Measurements from ENCODE around the gene ARHGEF9.

ARHGEF9 gene

GRCh38 chrX:63740382-63740781 is 44.6 kb downstream of the ARHGEF9 start:
- ATAC-seq (replicated peaks; ENCODE audit: extremely low read depth, poor library complexity, severe bottlenecking), result no peak
- no peak overlapping the region for H3K4me3 Mint-ChIP-seq
- no peaks in the 10 kb centered on the region for H3K27me3 Mint-ChIP-seq
- H3K9me3 Mint-ChIP-seq, result no peaks in the 10 kb centered on the region
- H3K36me3 Mint-ChIP-seq (ENCODE audit: insufficient read depth), result no peaks in the 10 kb centered on the region
- DNase-seq (ENCODE audit: low spot score in 2 of 2), result no peak
- peaks cover 45% of the 10 kb centered on the region for H3K4me1 Mint-ChIP-seq
- no peak overlapping the region for H3K27ac Mint-ChIP-seq (ENCODE audit: low read depth)

- H3K36me3 Mint-ChIP-seq (ENCODE audit: insufficient read depth), result no peaks in the 10 kb centered on the region
- H3K4me1 Mint-ChIP-seq, result peaks cover 42% of the 10 kb centered on the region
- DNase-seq (ENCODE audit: low spot score in 2 of 2) (no peak), ATAC-seq (replicated peaks; ENCODE audit: extremely low read depth, poor library complexity, severe bottlenecking) (no peak)
- no peak overlapping the region for H3K27ac Mint-ChIP-seq (ENCODE audit: low read depth)
- H3K4me3 Mint-ChIP-seq, result no peak overlapping the region
- H3K9me3 Mint-ChIP-seq, result no peaks in the 10 kb centered on the region
- no peaks in the 10 kb centered on the region for H3K27me3 Mint-ChIP-seq
These were observed 45.1 kb downstream of the ARHGEF9 start for GRCh38 chrX:63739885-63740284.

DNA sequence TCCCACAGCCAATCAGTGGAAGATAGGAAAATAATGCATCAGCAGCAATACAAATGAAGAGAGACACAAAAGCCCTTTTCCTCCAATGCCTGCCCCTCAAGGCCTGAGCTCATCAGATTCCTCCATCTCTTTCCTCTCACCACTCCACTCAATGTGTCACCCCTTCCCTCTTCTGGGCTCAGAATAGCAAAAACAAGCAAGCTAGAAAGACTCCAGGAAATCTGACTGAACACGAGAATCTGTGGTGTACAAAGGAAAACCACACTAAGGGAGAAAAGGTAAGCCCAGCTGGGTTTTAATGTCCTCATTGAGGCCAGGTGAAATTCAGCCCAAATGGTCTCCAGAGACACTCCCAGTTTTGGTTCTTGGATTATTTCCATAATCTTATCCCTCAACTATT is 46.3 kb downstream of the ARHGEF9 start:
- Mint-ChIP-seq H3K4me3 (no peak overlapping the region), H3K27me3 (no peaks in the 10 kb centered on the region)
- no peak for ATAC-seq (replicated peaks; ENCODE audit: extremely low read depth, poor library complexity, severe bottlenecking)

GRCh38 chrX:63737131-63737921 is 47.7 kb downstream of the ARHGEF9 start:
- no peak overlapping the region for H3K27ac Mint-ChIP-seq (ENCODE audit: low read depth)
- no peaks in the 10 kb centered on the region for H3K27me3 Mint-ChIP-seq

More for the DNA sequence above, 46.3 kb downstream of the ARHGEF9 start:
- Mint-ChIP-seq H3K36me3 (ENCODE audit: insufficient read depth) (no peaks in the 10 kb centered on the region), H3K4me1 (peaks cover 30% of the 10 kb centered on the region), H3K9me3 (no peaks in the 10 kb centered on the region), H3K27ac (ENCODE audit: low read depth) (no peak overlapping the region)
- DNase-seq (ENCODE audit: low spot score in 2 of 2), result no peak

DNA sequence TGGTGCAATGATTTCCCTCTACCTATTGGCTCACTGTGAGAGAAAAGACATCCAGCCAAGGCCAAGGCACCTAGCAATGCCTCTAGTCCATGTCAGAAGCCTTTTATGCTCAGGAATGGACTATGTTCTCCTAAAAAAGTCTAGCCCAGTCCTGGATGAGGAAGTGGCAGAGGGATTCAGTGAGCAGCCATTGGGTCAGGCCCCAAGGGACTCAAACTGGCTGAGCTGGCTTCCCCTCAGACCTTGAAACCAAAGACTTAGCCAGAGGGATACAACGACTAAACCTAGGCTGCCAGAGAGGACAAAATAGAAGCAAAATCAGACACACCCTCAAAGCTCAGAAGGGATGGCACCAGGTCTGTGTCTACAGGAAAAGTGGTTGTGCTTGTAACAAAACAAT is 49.1 kb downstream of the ARHGEF9 start:
- no peaks in the 10 kb centered on the region for H3K9me3 Mint-ChIP-seq
- ATAC-seq (replicated peaks; ENCODE audit: extremely low read depth, poor library complexity, severe bottlenecking), result no peak

More at GRCh38 chrX:63737131-63737921, 47.7 kb downstream of the ARHGEF9 start:
- DNase-seq (ENCODE audit: low spot score in 2 of 2) (no peak), ATAC-seq (replicated peaks; ENCODE audit: extremely low read depth, poor library complexity, severe bottlenecking) (no peak)
- no peaks in the 10 kb centered on the region for H3K36me3 Mint-ChIP-seq (ENCODE audit: insufficient read depth)
- H3K4me1 Mint-ChIP-seq, result peaks cover 27% of the 10 kb centered on the region
- H3K4me3 Mint-ChIP-seq, result no peak overlapping the region
- H3K9me3 Mint-ChIP-seq, result no peaks in the 10 kb centered on the region

GRCh38 chrX:63720293-63720692 is 64.7 kb downstream of the ARHGEF9 start:
- ATAC-seq (replicated peaks; ENCODE audit: extremely low read depth, poor library complexity, severe bottlenecking) (no peak), DNase-seq (ENCODE audit: low spot score in 2 of 2) (no peak)
- Mint-ChIP-seq H3K9me3 (no peaks in the 10 kb centered on the region), H3K36me3 (ENCODE audit: insufficient read depth) (peaks cover 13% of the 10 kb centered on the region), H3K4me3 (no peak overlapping the region), H3K27ac (ENCODE audit: low read depth) (no peak overlapping the region), H3K4me1 (peaks cover 7% of the 10 kb centered on the region), H3K27me3 (no peaks in the 10 kb centered on the region)

More for the DNA sequence above, 49.1 kb downstream of the ARHGEF9 start:
- Mint-ChIP-seq H3K27me3 (no peaks in the 10 kb centered on the region), H3K36me3 (ENCODE audit: insufficient read depth) (no peaks in the 10 kb centered on the region), H3K4me3 (no peak overlapping the region), H3K27ac (ENCODE audit: low read depth) (no peak overlapping the region), H3K4me1 (peaks cover 15% of the 10 kb centered on the region)
- no peak for DNase-seq (ENCODE audit: low spot score in 2 of 2)

GRCh38 chrX:63719633-63720032 is 65.4 kb downstream of the ARHGEF9 start:
- Mint-ChIP-seq H3K27ac (ENCODE audit: low read depth) (no peak overlapping the region), H3K4me3 (no peak overlapping the region), H3K9me3 (no peaks in the 10 kb centered on the region), H3K4me1 (peaks cover 7% of the 10 kb centered on the region), H3K36me3 (ENCODE audit: insufficient read depth) (peaks cover 13% of the 10 kb centered on the region), H3K27me3 (no peaks in the 10 kb centered on the region)
- no peak for ATAC-seq (replicated peaks; ENCODE audit: extremely low read depth, poor library complexity, severe bottlenecking)
- DNase-seq (ENCODE audit: low spot score in 2 of 2), result no peak

- H3K4me3 Mint-ChIP-seq, result no peak overlapping the region
- no peaks in the 10 kb centered on the region for H3K4me1 Mint-ChIP-seq
- H3K27ac Mint-ChIP-seq (ENCODE audit: low read depth), result no peak overlapping the region
- no peaks in the 10 kb centered on the region for H3K27me3 Mint-ChIP-seq
- DNase-seq (ENCODE audit: low spot score in 2 of 2) (no peak), ATAC-seq (replicated peaks; ENCODE audit: extremely low read depth, poor library complexity, severe bottlenecking) (no peak)
- no peaks in the 10 kb centered on the region for H3K9me3 Mint-ChIP-seq
- H3K36me3 Mint-ChIP-seq (ENCODE audit: insufficient read depth), result peaks cover 13% of the 10 kb centered on the region
These were observed 66.9 kb downstream of the ARHGEF9 start for GRCh38 chrX:63718010-63718694.

- DNase-seq (ENCODE audit: low spot score in 2 of 2), result no peak
- Mint-ChIP-seq H3K27ac (ENCODE audit: low read depth) (no peak overlapping the region), H3K9me3 (no peaks in the 10 kb centered on the region), H3K4me1 (peaks cover 6% of the 10 kb centered on the region), H3K4me3 (no peak overlapping the region), H3K27me3 (no peaks in the 10 kb centered on the region), H3K36me3 (ENCODE audit: insufficient read depth) (peaks cover 6% of the 10 kb centered on the region)
- ATAC-seq (replicated peaks; ENCODE audit: extremely low read depth, poor library complexity, severe bottlenecking), result no peak
These were observed 71.5 kb downstream of the ARHGEF9 start for GRCh38 chrX:63713526-63713925.

GRCh38 chrX:63708801-63709200 is 76.2 kb downstream of the ARHGEF9 start:
- H3K36me3 Mint-ChIP-seq (ENCODE audit: insufficient read depth), result peaks cover 11% of the 10 kb centered on the region
- H3K9me3 Mint-ChIP-seq, result no peaks in the 10 kb centered on the region
- DNase-seq (ENCODE audit: low spot score in 2 of 2), result no peak
- peaks cover 6% of the 10 kb centered on the region for H3K4me1 Mint-ChIP-seq
- no peak for ATAC-seq (replicated peaks; ENCODE audit: extremely low read depth, poor library complexity, severe bottlenecking)
- no peak overlapping the region for H3K27ac Mint-ChIP-seq (ENCODE audit: low read depth)
- no peak overlapping the region for H3K4me3 Mint-ChIP-seq
- H3K27me3 Mint-ChIP-seq, result no peaks in the 10 kb centered on the region

DNA sequence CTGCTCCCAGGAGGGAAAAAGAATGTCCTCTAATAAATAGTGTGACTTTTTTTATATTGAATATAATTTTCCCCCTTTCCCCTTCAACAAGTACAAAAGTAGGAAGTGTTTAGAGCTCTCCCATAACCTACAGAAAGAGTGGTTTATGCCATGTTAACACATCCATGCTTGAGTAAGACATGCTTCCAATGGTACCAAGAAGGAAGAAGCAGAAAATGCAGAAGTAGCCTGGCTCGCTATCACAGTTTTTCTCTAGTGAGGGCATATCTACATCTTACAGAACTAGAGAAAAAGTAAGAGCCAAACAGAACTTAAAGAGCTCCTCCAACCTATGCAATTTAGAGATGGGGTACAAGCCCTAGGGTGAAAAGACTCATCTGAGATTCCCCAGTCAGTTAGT is 82.5 kb downstream of the ARHGEF9 start:
- no peaks in the 10 kb centered on the region for H3K9me3 Mint-ChIP-seq
- H3K4me3 Mint-ChIP-seq, result no peak overlapping the region
- no peak for ATAC-seq (replicated peaks; ENCODE audit: extremely low read depth, poor library complexity, severe bottlenecking)
- H3K27ac Mint-ChIP-seq (ENCODE audit: low read depth), result no peak overlapping the region
- no peak for DNase-seq (ENCODE audit: low spot score in 2 of 2)
- peaks cover 17% of the 10 kb centered on the region for H3K36me3 Mint-ChIP-seq (ENCODE audit: insufficient read depth)
- H3K4me1 Mint-ChIP-seq, result no peaks in the 10 kb centered on the region
- H3K27me3 Mint-ChIP-seq, result no peaks in the 10 kb centered on the region

DNA sequence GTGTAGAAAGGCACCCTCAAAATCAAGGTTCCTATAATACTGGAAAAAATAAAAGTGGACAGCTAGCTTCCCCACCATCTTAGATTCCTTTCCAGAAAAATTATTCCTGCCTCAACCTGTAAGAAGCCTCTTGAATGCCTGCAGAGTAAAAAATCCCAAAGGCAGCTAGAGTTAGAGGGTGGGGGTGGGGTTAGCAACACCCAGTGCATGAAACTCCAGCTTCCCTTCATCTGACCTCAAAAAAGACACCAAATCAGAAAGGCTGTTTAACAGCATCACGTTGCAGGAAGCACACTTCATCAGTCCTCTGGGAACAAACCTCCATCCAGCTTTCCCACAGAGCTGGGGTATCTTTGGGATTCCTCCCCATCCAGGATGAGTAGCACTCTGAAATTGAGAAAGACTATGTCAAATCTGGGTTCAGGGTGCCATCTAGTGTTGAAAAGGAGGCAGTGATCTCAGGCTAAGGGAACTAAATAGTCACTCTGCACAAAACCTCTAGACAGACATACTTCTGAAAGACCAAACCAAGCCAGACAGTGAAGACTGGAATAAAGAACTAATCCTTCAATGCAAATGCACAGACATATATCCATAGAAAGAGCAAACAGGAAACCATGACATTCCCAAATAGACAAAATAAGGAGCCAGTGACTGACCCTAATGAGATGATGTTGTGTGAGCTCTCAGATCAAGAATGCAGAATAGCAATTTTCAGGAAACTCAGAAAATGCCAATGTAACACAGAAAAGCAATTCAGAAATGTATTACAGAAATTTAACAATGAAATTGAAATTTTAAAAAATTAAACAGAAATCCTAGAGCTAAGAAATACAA is 97.9 kb downstream of the ARHGEF9 start:
- no peaks in the 10 kb centered on the region for H3K4me1 Mint-ChIP-seq
- no peak for ATAC-seq (replicated peaks; ENCODE audit: extremely low read depth, poor library complexity, severe bottlenecking)
- no peaks in the 10 kb centered on the region for H3K27me3 Mint-ChIP-seq
- no peak for DNase-seq (ENCODE audit: low spot score in 2 of 2)
- H3K27ac Mint-ChIP-seq (ENCODE audit: low read depth), result no peak overlapping the region
- no peak overlapping the region for H3K4me3 Mint-ChIP-seq
- peaks cover 7% of the 10 kb centered on the region for H3K9me3 Mint-ChIP-seq
- H3K36me3 Mint-ChIP-seq (ENCODE audit: insufficient read depth), result peaks cover 11% of the 10 kb centered on the region
